NCI-H128 (cell line): ENCODE measurements around the gene PLAGL2.
"Not testable (repeated sequence)": the region's sequence is repeated elsewhere in the genome, so short reads cannot be mapped to it uniquely, and the experiment has no call there.

Experiments
- DNase-seq: peaks from one replicate; lab custom pipeline; 2025; ENCODE audit not compliant: unreplicated experiment; lab: John Stamatoyannopoulos, UW

Gene PLAGL2, protein sequence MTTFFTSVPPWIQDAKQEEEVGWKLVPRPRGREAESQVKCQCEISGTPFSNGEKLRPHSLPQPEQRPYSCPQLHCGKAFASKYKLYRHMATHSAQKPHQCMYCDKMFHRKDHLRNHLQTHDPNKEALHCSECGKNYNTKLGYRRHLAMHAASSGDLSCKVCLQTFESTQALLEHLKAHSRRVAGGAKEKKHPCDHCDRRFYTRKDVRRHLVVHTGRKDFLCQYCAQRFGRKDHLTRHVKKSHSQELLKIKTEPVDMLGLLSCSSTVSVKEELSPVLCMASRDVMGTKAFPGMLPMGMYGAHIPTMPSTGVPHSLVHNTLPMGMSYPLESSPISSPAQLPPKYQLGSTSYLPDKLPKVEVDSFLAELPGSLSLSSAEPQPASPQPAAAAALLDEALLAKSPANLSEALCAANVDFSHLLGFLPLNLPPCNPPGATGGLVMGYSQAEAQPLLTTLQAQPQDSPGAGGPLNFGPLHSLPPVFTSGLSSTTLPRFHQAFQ

DNA sequence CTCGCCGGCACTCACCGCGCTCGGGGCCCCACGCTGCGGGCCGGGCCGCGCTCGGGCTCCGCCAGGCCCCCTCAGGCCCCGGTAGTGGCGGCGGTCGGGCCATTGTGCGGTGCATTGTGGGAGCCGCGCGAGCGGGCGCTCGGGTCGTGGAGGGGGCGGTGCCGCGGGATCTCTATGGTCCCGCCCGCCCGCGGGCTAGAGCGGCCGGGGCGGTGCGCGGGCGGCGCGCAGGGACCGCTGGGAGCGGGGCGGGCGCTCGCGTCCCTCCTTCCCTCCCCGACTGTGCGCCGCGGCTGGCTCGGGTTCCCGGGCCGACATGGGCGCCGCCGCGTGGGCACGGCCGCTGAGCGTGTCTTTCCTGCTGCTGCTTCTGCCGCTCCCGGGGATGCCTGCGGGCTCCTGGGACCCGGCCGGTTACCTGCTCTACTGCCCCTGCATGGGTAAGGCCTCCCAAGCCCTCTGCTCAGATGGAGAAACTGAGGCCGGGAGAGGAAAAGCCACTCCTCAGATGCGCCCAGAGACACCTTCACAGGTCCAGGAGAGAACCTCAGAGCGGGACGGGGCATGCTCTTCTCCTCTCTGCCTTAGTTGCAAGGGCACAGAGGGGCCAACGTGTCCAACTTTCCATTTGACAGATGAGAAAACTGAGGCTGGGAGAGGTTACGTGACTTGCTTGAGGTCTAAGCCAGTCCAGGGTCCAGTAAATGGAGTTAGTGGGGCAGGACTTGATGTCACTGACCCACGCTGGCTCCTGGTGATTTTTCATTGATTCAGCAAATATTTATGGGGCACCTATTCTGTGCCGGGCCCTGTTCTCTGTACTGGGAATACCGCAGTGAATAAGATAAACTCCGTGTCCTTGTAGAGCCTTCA is at the start of gene PLAGL2, which contains the start of gene POFUT1:
TSS of gene PLAGL2 (minus strand) at position 118 of the 873 bp plus-strand sequence. CDS start 5,565 bp downstream, outside the sequence.
TSS of gene POFUT1 (plus strand) at position 255 of the 873 bp plus-strand sequence. CDS start at position 317, 62 bp downstream.
- peak; percentile 77 for DNase-seq

DNA sequence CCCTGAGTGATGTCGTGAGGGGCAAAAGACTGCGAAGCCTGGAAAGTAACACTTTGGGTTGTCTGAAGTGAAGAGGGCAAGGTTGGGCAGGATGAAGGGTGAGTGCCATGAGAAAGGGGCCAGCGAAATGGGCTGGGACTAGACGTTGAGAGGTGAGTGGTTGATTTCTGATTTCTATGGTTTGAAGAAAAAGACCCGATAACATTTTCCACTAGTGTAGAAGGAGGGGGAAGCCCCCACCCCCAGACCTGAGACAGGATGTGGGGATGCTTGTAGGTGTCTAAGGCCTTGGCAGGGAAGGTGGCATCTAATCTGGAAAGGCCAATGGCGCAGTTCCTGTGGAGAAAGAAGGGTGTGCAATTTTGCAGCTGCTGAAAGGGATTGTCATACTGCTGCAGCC is 44.6 kb upstream of the PLAGL2 start:
- DNase-seq: no peak

DNA sequence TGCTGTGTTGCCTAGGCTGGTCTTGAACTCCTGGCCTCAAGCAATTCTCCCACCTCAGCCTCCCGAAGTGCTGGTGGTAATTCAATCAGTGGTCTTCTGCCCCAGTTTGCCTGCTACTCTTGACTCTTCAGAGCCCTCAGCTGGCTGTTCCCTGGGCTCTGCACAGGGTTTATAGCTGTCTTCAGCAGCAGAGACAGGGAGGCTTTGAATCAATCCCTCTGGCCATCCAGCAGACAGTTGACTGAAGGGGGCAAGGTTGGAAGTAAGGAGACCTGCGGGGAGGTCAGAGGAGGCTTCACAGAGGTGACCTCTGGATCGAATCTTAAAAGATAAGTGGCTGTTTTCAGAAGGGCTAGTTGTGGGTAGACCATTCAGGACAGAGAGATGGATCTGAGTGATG is 43.9 kb upstream of the PLAGL2 start:
- DNase-seq: no peak

DNA sequence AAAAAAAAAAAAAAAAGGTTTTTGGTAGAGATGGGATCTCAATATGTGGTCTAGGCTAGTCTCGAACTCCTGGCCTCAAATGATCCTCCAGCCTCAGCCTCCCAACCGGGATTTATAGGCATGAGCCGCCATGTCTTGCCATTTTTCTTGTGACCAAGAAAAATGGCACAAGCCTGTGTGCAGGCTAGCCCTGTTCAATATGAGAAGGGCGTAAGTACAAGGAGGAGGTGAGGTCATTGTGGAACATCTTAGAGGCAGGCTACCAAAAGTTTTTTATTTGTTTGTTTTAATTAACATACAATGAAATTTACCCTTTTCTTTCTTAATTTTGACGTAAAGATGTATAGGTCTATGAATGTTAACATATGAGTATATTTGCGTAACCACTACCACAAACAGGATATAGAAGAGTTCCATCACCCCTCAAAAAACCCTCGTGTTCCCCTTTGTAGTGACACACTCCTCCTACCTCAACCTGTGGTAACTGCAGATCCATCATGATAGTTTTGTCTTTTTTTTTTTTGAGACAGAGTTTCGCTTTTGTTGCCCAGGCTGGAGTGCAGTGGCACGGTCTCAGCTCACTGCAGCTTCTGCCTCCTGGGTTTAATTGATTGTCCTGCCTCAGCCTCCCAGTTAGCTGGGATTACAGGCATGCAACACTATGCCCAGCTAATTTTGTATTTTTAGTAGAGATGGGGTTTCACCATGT is 41.6 kb upstream of the PLAGL2 start:
- no peak for DNase-seq

DNA sequence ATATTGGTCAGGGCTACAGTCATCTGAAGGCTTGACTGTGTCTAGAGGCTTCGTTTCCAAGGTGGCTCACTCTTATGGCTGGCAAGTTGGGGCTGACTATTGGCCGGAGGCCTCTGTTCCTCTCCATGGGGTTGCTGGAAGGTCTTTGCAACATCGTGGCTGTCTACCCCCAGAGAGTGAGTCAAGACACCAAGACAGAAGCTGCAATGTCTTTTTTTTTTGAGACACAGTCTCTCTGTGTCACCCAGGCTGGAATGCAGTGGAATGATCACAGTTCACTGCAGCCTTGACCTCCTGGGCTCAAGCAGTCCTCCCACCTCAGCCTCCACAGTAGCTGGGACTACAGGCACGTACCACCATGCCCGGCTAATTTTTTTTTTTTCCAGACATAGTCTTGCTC is 40.5 kb upstream of the PLAGL2 start:
- no peak for DNase-seq

DNA sequence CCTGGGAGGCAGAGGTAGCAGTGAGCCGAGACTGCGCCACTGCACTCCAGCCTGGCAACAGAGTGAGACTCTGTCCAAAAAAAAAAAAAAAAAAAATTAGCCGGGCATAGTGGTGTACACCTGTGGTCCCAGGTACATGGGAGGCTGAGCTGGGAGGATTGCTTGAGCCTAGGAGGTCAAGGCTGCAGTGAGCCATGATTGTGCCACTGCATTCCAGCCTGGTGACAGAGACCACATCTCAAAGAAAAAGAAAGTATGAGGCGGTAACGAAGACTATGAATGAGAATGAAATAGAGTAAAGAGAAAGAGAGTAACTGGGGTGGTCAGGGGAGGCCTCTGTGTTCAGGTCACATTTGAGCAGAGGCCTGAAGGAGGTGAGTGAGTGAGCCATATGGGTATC is 38.7 kb upstream of the PLAGL2 start:
- DNase-seq: not testable (repeated sequence)

GRCh38 chr20:32244959-32245358 is 37.4 kb upstream of the PLAGL2 start:
- DNase-seq: no peak

GRCh38 chr20:32244150-32244823 is 36.7 kb upstream of the PLAGL2 start:
- DNase-seq: no peak

- no peak for DNase-seq
These were observed 34.3 kb upstream of the PLAGL2 start for GRCh38 chr20:32241807-32242206.

GRCh38 chr20:32240205-32240604 is 32.7 kb upstream of the PLAGL2 start:
- DNase-seq: no peak

- no peak for DNase-seq
These were observed 31.2 kb upstream of the PLAGL2 start for GRCh38 chr20:32238483-32239425.

DNA sequence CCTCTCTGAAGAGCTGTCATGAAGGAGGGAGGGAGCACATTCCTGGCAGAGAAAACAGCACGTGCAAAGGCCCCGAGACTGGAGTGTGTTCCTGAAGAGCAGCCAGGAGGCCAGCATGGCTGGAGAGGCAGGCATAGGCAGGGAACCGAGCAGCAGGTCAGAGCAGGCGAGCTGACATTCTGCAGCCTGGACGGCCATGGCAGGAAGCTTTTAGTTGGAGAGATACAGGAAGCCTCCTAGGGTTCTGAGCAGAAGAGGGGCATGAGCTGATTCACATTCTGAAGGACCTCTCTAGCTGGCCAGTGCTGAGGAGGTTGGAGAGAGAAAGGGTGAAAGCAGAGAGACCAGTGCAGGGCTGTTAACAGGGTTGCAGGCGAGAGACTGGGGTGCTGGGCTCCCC is 29.9 kb upstream of the PLAGL2 start:
- no peak for DNase-seq

GRCh38 chr20:32236819-32237218 is 29.3 kb upstream of the PLAGL2 start:
- no peak for DNase-seq

GRCh38 chr20:32236048-32236533 is 28.5 kb upstream of the PLAGL2 start:
- DNase-seq: no peak

DNA sequence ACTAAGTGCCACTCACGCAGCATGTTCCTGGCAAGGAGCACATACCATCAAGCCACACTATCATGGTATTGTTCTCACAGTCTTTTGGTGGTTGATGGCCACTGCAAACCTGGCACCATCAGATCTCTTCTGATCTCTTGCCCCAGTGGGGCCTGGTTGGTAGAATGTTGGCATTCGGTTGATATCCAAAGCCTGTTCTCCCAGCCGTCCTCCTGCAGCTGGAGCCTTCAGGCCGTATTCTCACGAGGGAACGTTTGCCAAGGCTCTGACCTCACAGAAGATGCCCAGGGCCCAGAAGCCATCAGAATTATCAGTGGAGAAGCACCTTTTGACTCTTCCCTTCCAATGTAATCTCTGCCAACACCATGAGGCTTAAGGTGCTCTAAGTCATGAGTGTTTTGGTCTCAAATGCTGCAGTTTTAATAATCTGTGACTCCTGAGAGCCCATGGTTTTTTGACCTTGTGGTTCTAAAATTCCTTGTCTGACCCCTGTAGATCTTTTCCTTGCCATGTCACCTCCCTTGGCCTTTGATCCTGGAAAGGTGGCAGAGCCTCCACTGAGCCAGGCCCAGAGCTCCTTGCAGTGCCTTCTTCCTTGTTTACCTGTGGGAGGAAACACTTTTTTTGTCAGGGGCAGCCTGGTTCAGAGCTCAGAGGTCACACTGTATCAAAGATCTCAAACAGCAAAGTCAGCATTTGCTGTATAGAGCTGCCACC is 27.9 kb upstream of the PLAGL2 start:
- no peak for DNase-seq

DNA sequence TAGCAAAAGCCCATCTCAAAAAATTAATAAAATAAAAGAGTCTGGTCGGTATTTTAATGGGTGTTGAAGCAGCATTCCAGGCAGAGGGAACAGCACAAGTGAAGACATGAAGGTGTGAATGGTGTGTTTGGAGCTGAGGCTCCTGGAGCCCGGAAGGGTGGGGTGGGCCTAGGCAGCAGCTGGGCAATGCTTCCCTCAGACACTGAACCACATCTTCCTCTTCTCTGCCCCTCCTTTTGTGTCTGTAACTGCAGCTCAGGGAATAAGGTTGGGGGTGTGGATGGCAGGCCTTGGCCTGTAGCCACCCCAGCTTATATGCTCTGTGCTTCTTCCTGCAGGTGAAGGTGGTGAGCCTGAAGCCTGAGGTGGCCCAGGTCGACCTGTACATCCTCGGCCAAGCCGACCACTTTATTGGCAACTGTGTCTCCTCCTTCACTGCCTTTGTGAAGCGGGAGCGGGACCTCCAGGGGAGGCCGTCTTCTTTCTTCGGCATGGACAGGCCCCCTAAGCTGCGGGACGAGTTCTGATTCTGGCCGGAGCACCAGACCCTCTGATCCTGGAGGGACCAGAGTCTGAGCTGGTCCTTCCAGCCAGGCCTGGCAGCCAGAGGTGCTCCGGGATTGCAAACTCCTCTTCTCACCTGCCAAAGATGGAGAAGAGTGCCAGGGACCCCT is 26.7 kb upstream of the PLAGL2 start:
- no peak for DNase-seq

GRCh38 chr20:32233286-32233685 is 25.7 kb upstream of the PLAGL2 start:
- DNase-seq: no peak

- DNase-seq: no peak
These were observed 24.9 kb upstream of the PLAGL2 start for GRCh38 chr20:32232326-32232886.
